ENCODE results near the gene CHST9.

GRCh38 chr18:26864658-26865057 is 320.4 kb downstream of the CHST9 start:
- TF ChIP-seq CTCF (IDR thresholded peaks at IDR 0.05; ENCODE audit: poor library complexity), result no peak
- no peak for TF ChIP-seq EZH2 (IDR thresholded peaks at IDR 0.05; ENCODE audit: borderline replicate concordance)
- no peak for TF ChIP-seq EZH2phosphoT487 (IDR thresholded peaks at IDR 0.05; ENCODE audit: low read depth, severe bottlenecking, unreplicated experiment)

All from hepatocyte (in vitro differentiated cells).